ENCODE results near the gene USP53.
"Not testable (repeated sequence)": the region's sequence is repeated elsewhere in the genome, so short reads cannot be mapped to it uniquely, and the experiment has no call there.

The USP53 gene

DNA sequence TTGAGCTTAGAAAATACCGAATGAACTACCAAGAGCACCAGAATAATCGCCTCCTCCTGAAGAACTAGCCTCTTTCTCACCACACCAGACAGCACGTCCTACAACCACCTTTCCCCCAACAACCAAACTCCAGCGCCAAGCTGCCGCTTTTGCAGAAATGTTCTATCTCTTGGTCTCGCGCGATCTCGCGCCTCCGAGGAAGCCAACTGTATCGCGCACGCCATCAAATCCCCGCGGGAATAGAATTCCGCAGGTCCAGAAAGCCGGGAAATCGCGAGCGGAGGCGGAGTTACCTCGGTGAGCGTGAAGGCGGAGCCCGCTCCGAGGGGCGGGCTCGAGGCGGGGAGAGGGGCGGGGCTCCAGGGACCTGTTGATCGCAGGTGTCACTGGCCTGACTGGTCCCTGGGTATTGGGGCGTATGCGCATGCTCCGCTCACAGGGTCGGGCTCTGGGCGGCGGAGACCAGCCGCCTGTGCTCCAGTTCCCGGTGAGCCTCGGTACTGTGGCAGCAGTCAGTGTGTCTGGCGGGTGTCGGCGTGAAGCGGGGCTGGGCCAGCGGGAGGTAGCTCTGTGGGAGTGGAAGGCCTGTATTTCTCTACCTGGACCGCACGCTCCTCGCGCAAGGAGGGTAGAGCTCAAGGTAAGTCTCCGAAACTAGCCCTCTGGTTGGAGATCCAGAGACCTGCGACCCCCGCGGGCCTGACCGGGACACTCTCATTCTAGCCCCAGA lies at the start of gene USP53:
Gene USP53 (plus strand): TSS at position 480 of the 730 bp plus-strand sequence. CDS start 27,047 bp downstream, outside the sequence.
- DNase-seq = peak; percentile 98

DNA sequence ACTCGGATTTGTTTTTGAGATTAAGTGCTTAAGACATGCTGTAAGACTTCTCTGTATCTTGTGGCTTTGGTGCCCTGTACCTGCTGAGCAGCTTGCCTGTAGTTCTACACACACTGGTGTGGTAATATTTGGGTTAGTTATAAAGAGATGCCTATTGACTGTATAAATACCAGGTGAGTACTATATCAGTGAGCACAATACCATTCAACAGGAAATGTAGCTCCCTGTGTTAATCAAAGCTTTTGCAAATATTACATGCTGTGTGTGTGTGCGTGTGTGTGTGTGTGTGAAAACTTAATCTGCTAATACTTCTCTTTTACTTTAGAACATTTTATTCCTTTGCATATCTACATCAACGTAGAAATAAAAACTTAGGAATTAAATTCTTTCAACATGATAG lies 46.7 kb upstream of the USP53 start:
- DNase-seq = no peak

DNA sequence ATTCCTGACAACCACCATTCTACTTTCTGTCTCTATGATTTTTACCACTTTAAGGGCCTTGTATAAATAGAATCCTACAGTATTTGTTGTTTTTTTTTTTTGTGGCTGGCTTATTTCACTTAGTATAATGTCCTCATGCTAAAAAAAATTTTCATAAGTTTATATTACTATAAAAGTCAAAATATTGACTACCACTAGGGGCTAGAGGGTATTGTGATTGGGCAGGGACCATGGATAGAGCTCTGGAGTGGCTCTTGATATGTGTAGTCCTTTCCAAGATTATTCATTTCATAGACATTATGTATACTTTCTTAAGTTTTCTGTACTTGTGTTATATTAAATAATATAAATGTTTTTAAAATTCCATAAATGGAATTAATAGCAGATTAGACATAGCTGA lies 42.3 kb upstream of the USP53 start:
- DNase-seq = no peak

DNA sequence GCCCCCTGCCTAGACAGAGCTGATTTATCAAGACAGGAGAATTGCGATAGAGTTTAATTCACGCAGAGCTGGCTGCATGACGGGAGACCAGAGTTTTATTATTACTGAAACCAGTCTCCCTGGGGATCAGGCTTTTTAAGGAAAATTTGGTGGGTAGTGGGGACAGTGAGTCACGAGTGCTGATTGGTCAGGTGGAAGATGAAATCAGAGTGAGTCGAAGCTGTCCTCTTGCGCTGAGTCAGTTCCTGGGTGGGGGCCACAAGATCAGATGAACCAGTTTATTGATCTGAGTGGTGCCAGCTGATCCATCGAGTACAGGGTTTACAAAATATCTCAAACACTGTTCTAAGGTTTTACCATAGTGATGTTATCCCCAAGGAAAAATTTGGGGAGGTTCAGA lies 40.3 kb upstream of the USP53 start:
- DNase-seq = no peak

DNA sequence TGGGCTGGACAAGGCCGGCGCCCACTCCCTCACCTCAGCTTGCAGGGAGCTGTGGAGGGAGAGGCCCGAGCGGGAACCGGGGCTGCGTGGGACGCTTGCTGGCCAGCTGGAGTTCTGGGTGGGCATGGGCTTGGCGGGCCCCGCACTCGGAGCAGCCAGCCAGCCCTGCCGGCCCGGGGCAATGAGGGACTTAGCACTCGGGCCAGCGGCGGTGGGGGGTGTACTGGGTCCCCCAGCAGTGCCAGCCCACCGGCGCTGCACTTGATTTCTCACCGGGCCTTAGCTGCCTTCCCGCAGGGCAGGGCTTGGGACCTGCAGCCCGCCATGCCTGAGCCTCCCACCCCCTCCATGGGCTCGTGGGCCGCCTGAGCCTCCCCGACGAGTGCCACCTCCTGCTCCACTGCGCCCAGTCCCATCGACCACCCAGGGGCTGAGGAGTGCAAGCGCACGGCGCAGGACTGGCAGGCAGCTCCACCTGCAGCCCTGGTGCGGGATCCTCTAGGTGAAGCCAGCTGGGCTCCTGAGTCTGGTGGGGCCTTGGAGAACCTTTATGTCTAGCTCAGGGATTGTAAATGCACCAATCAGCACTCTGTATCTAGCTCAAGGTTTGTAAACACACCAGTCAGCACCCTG lies 38.7 kb upstream of the USP53 start:
- not testable (repeated sequence) for DNase-seq

DNA sequence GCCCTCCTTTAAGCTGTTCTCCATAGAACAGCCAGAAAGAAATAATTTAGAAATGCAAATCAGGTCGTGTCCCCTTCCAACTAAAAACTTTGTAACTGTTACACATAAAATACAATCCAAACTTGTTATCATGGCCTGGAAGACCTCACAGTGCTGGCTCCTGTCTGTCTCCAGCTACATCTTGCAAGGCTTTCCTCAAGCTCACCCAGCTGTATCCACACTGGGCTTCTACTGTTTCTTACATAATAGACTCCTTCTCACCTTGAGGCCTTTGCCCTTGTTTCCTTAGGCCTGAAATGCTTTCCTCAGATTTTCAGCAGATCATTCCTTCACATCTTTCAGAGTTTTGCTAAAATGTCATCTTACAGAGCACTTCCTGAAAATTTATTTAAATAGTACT lies 33.5 kb upstream of the USP53 start:
- DNase-seq = no peak

DNA sequence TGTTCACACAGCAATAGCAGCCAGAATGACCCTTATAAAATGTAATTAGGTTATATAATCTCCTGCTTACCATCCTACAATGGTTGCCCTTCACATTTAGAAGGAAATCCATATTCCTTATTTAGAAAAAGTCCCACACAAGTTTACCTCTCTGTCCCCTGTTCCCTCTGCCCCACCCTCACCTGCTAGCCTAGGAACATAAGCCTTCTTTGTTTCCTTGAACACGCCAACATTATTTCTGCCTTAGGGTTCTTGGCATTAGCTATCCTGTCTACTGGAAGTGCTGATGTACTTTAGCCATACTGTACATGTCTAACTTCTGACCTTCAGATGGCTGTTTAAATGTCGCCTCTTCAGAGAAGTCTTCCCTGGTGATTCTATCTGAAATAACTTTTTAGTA lies 28.4 kb upstream of the USP53 start:
- DNase-seq = no peak

DNA sequence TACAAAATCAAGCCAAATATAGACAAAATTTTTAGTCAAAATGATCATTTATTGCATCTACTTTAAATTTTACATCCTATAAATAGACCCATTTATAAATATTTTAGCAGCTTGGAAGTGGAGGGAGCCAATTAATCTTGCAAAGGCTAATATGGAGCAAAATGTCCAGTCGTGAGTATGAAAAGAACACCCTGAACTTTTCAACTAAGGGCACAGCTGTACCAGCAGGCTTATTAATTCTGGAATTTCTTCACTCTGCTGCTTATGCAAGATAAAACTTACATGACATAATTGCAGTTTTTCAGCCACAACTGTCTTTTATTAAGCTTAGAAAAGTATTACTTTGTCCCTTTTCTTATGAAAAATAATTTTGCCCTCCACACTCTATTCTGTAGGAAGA lies 22.9 kb upstream of the USP53 start:
- peak; percentile 31 for DNase-seq

DNA sequence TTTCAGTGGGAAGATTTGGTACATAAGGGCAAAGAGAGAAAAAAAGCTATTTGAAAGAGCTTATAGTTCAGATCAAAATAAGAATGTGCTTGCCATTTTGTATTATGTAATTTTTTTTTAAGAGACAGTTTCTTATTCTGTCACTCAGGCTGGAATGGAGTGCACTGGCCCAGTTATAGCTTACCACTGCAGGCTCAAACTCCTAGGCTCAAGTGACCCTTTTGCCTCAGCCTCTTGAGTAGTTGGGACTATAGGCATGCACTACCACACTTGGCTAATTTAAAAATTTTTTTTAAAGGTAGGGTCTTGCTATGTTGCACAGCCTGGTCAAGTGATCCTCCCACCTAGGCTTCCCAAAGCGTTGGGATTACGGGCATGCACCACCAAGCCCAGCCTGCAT lies 22.2 kb upstream of the USP53 start:
- DNase-seq = no peak

DNA sequence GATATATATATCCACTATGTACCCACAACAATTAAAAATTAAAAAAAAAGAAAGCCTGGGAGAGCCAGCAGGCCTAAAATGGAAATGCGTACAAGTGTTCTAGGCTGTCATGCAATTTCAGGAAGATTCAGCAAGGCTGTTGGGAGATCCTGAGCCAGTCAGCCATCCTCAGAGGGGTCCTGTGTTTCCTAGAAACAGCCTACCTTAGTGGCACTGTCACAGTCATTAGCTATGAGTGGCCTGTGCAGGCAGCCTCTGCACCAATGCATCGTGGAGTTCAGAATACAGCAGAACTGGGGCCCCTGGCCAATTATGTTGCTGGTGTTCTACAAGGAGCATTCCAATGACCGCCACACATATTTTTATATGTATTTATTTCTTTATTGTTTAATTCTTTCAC lies 21.0 kb upstream of the USP53 start:
- no peak for DNase-seq

DNA sequence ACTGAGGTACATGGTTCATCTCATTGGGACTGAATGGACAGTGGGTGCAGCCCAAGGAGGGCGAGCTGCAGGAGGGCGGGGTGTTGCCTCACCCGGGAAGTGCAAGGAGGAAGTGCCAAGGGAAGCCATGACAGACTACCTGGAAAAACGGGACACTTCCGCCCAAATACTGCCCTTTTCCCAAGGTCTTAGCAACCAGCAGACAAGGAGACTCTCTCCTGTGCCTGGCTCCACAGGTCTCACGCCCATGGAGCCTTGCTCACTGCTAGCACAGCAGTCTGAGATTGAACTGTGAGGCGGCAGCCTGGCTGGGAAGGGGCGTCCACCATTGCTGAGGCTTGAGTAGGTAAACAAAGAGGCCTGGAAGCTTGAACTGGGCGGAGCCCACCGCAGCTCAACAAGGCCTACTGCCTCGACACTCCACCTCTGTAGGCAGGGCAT lies 14.7 kb upstream of the USP53 start:
- DNase-seq = no peak

DNA sequence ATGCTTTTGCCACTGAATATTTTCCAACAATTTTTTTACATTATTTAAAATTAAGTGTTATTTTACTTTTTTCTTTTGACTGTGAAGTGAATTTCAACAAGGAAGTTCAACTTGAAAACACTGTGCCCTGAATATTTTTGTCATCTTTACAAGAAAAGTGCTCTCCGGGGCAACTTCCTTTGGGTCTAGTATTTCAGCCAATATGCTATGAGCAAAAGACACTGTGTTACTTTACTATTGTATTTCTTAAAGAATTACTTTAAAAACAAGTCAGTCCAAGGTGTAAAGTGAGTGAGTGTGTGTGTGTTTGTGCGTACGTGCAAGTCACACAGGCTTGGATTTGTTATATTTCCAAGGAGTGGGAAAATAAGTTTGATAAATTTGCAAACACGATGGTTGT lies 7.6 kb upstream of the USP53 start:
- DNase-seq = no peak

DNA sequence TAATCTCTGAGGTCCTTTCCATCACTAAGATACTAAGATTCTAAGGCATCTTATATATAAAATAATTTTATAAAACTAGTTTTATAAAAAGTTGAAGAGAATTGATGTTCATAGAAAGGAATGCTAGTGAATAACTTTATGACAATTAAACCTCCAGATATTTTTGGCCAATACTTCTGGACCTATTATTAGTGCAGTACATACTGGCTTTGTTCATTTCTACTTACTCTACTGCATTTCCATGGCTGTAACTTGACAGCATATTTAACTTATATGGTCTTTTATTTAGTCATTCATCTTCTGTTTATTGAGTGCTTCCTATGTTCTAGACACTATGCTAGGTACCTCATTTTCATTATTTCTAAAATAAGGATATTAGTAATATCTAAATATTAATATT lies 6.8 kb upstream of the USP53 start:
- DNase-seq = no peak

DNA sequence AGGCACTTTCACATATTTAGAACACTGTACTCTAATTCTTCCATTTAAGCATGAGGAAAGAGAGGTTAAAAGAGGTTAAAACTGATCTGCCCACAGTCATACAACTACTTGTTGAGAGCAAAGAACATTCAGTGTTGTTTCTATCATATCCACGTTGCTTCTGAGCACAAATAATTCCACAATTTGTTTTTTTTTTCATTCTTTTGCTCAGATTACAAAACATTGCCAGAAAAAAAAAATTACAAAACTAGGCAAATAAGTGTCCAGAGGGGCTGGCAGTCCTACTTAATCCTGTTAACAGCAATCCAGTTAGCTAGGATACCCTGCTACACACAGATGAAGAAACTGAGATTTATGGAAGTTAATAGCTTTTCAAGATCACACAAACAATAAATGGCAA lies 6.3 kb upstream of the USP53 start:
- DNase-seq = no peak

DNA sequence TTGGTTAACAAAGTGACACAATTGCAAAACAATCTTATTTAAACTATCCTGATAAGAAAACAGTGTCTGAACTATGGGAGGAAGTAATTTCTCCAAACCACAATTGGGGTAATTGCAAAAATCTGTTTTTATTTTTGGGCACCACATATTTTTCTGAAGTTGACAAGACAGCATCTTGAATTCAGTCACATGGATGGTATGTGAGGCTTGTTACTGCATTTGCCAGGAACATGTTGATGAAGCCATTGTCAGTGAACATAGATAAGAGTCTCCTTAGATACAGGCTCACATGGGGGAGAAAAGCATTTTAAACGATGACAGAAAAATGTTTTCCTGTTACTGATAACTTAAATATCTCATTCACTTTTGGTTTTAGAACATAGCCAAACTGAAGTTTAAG lies 5.5 kb upstream of the USP53 start:
- peak; percentile 48 for DNase-seq

DNA sequence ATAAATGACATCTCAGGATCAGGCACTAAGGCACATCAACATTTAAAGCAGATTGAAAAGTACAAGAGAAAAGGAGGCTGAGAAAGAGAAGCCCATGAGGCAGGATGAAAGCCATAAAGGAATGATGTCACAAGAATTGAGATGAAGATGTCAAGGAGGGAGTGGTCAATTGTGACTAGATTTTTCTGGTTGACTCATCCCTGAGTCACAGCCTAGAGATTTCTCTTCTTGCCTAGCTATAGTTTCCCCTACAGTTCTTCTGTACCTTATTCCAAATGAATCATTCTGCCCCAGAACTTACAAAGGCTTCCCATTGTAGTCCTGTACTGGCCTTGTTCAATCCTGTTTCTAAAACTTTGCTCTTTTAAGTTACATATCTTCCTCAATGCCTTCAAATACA lies 3.4 kb upstream of the USP53 start:
- peak; percentile 74 for DNase-seq

DNA sequence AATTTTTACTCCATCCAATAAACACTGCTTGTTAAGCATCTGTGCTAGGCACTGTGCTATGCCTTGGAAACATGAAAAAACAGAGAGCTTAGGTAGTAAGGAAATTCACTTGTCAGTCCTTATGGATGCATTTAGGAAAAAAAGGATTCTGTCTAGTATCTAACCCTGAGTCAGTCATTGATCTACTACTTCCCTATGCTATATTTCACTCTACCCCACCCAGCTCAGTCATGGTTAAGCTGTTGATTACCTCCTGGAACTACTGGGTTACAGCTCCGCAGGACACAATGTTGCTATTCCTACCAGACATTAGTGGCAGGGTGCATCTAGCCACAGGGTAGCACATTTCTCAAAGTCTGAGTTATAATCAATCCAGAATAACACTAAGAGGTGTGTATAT lies 2.9 kb upstream of the USP53 start:
- DNase-seq = no peak

DNA sequence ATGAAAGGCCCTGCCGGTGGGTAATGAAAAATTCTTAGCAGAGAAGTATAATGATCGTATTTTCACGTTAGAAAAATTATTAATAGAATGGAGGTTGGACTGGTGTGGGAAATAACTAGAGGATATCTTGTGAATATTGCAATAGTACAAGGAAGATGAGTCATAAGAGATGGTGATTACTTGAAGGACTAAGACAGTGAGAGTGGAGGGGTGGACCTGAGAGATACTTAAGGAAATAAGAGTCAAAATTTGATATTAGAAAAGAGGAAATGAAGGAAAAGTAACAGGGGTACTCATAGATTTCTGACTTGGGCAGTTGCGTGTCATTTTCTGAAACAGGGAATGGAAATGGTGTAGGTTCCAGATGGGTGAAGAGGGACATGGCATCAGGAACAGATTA lies 1.7 kb upstream of the USP53 start:
- no peak for DNase-seq

DNA sequence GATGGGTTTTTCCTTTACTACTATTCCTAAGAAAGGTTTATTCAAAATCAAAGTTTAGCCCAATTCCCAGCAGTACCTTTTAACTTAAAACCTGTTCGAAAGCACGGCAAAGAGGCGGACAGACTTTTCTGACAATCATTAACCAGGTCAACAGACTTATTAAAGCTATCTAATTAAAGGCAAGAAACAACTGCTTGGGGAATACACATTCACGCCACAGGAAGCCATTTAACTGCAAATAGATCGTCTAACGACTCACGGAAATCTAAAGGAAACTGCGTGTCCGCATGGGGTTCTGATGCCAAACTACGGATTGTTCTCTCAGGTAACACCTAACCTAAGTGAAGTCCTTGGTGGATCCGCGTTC lies 663 bp upstream of the USP53 start:
- no peak for DNase-seq

DNA sequence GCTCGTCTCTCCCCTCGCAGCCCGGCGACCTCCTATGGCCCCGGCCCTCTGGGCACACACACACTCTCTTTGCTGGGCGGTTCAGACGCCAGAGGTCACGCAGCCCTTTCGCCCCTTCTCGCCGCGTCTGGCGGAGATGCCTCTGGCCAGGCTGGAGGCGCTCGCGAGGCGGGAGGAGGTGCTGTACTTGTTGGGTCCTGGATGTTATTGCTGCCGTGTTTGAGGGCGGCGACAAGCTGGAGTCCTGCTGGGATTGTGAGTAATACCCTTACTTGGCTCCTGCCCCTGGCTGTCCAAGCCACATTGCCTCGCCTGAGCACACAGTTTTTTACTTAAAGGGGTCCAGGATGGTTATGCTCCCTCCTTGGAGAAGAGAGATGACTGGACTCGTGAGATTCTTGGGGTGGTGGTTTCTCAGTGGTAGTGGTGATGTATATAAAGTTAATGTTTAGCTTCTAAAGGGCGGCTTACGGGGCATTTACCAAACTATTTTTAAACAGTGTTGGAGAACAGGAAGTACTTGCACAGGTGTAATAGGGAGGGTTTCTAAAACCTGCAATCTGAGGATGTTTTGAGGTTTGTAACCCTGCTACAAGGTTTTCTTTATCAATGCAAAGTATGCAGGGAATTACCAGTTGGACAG lies 572 bp downstream of the USP53 start:
- DNase-seq = peak; percentile 89

DNA sequence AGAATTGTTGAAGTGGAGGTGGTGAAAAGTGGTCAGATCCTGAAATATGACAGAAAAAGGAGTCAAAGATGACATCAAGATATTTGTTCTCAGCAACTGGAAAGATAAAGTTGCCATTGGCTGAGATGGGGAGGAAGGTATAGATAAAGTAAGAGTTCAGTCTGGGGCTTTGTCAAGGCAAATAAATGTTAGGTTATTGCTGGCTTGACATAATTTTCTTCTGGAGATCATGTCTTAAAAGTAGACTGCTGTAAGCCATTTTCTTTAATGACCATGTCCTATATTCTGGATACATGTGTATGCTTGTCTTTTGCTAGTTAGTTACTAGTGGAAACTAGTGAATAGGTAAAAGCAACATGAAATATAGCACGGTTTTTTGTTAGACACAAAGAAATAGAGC lies 5.6 kb downstream of the USP53 start:
- DNase-seq = no peak

DNA sequence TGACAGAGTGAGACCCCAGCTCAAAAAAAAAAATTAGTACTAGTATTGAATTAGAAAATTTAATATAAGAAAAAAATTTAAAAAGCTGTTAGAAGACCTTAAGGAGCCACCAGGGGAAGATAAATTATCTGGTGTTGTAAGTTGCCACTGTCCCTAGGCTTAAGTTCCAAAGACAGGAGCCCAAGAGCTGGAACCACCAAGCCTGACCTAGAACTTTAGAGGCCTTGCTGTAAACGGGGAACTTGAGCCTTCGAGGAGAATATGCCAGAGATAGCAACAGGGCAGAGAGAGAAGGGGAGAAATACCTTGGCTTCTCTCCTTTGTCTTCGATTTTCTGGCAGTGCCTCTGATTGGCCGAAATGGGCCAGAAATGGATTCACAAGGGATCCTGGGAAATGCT lies 8.9 kb downstream of the USP53 start:
- DNase-seq = no peak

DNA sequence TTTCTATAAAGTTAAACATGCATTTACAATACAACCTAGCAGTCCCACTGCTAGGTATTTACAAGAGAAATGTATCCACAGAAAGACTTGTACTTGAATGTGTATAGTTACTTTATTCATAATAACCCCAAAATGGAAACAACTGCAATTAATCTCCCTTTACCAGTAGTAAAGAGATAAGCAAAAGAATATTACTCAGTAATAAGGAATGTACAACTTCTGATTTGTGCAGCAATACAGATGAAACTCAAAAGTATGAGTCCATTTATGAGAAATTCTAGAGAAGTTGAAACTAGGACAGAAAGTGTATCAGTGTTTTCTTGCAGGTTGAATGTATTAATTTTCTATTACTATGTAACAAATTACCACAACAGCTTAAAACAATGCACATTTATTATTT lies 15.2 kb downstream of the USP53 start:
- no peak for DNase-seq

DNA sequence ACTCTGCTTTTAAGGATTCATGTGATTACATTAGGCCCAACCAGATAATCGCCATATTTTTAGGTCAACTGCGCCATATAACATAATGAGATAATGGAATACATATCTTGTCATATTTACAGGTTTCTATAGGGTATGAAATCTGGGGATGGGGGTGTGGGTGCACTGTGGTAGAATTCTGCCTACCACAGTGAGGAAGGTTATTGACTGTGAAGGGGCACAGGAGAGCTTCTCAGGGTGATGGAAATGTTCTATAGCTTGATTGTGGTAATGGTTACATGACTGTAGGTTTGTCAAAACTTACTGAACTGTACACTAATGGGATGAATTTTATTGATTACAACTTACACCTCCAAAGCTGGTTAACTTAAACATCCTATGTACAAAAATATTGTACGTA lies 15.9 kb downstream of the USP53 start:
- no peak for DNase-seq
